Ecto neural progenitor cell (in vitro differentiated cells): Measurements from ENCODE around the gene KDELR3.

Experiments
- DNase-seq: peaks from one replicate; pipeline ENCODE4 v3.0.0-alpha.2; 2018; ENCODE audit warnings: low spot score

KDELR3 gene

GRCh38 chr22:38467904-38468442 lies at the start of gene KDELR3:
KDELR3 (plus strand) TSS chr22:38468096; CDS start chr22:38468234, 138 bp downstream.
- peak; percentile 63 for DNase-seq

GRCh38 chr22:38418589-38418988 lies 49.3 kb upstream of the KDELR3 start:
- no peak for DNase-seq

DNA sequence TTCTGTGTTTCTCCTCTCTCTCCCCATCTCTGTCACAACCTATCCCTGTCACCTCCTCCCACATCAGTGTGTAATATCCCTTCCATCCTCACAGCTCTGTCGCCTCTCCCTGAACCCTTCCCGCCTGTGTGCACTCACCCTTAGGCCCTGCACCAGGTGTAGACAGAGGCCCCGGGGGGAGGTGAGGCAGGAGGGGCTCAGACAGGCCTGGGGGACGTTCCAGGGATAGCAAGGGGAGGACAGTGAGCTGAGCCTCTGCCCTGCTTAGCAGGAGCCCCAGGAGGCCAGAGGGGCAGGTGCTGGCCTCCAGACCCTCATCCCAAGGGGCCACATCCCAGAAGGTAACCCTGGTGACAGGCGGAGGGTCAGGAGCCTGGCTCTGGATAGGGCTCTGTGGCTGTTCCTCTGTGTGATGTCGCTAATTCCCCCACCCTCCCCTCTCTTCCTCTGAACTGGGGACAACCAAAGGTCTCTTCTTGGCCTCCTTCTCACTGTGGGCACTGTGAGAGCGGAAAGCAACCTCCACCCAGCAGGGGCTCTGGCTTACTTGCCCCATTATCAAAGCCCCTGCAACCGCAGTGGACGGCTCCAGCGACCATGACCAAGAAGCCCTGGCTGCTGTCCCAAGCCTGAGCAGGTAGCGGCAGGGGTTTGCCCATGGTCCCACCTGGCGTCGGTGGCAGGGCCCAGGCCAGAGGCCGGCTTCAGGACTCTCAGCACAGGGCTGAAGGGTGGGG lies 48.6 kb upstream of the KDELR3 start:
- DNase-seq: no peak

DNA sequence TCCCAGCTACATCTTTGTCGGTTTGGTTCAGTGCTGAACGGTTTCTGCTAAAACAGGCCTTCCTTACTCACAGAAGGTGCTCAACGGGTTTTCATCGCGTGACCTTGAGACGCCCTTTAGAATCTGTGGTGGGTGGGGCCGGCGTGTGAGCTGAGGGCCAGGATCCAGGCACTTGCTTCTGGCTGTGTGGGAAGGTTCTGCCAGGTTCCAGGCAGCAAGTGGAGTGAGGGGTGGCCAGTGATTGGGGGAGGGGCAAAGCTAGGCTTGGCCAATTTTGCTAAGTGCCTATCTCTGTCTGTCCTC lies 48.1 kb upstream of the KDELR3 start:
- no peak for DNase-seq

GRCh38 chr22:38420734-38421133 lies 47.2 kb upstream of the KDELR3 start:
- no peak for DNase-seq

- DNase-seq: no peak
Measured at GRCh38 chr22:38422611-38423511, 45.0 kb upstream of the KDELR3 start.

GRCh38 chr22:38423512-38424503 lies 44.1 kb upstream of the KDELR3 start:
- DNase-seq: no peak

- DNase-seq: no peak
Measured at GRCh38 chr22:38424525-38425080, 43.3 kb upstream of the KDELR3 start.

GRCh38 chr22:38426628-38427027 lies 41.3 kb upstream of the KDELR3 start:
- no peak for DNase-seq

DNA sequence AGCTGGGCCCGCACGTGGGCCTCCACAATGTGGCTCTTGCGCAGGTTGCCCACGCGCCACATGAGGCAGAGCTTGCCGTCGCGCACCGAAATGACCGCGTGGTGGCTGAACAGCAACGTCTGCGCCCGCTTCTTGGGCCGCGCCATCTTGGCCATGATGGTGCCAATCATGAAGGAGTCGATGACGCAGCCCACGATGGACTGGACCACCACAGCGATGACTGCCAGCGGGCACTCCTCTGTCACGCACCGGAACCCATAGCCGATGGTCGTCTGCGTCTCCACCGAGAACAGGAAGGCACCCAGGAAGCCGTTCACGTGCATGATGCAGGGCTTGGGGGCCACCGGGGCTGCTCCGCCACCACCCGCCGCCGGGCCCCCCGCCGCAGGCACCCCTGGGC lies 40.4 kb upstream of the KDELR3 start:
- DNase-seq: no peak

DNA sequence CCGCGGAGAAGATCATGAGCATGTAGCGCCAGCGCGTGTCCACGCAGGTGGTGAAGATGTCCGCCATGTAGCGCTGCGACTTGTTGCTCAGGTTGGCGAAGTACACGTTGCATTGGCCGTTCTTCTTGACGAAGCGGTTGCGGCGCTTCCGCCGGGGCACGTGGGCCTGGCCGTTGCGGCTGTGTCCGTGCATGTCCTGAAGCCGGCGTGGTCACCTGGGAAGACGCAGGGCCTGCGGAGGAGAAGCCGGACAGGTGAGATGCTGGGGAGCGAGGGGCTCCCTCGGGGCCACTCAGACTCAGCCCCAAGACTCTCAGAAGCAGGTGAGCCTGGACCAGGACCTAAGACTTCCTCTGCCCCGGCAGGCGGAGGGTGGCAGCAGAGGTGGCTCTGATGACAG lies 40.0 kb upstream of the KDELR3 start:
- DNase-seq: no peak

- DNase-seq: no peak
Measured at GRCh38 chr22:38428714-38429113, 39.2 kb upstream of the KDELR3 start.

DNA sequence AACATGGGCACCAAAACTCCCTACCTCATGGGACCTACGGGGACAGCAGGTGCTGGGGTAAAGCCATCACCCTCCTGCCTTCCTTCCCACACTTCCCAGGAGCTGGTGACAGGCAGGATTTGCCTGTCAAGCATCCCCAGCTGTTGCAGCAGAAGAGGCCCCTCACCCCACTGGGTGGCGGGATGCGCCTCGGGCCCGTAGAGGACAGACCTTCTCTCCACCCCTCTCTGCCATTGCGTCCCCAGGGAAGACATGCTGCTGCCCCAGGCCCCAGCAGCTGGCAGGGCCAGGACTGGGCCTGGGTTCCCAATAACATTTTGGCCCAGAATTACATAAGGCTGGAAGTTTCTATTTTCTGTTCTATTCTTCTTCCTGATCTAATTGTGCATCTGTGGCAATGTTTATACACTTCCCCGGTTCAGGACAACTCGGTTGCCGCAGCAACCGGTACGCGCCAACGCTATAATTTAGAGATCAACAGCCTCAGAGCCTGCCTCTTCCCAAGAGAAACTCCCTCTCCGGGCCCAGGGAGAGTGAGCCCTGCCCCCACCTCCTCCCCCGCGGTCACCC lies 38.3 kb upstream of the KDELR3 start:
- no peak for DNase-seq

GRCh38 chr22:38431266-38432010 lies 36.5 kb upstream of the KDELR3 start:
- DNase-seq: no peak

GRCh38 chr22:38432264-38432663 lies 35.6 kb upstream of the KDELR3 start:
- DNase-seq: no peak

DNA sequence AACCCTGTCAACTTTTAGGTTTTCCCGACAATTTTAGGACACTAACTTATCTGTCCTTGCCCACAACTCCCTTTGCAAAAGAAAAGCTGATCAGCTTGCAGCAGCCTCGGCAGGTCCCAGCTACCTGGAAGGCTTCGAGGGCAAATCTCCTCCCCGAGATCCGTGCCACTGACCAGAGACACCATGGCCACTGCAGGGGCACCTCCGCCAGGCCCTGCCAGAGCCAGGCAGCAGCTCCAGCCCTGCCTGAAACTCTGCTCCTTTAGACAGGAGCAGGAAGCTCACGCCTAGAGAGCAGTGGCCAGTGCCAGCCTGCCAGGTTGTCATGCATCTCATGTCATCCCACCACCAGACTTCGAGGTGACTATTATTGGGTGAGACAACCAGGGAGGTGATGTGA lies 34.0 kb upstream of the KDELR3 start:
- no peak for DNase-seq

- no peak for DNase-seq
Measured at GRCh38 chr22:38435010-38435409, 32.9 kb upstream of the KDELR3 start.

DNA sequence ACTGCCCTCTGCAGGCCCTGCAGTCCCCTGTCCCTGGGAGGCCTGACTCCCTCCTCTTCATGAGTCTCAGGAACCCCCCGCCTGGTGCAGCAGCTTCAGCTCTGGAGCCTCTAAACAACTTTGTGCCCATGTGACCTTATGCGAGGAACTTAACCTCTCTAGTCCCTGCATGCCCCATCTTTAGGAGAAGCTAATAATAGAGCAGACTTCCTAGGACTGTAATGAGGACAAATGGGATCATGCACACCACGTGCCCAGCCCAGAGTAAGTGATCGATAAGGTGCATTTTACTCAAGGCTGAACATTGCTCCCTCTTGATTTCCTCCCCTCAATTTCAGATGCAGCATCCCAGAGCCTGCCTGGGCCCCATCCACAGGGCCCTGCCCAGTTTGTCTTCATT lies 31.9 kb upstream of the KDELR3 start:
- no peak for DNase-seq

DNA sequence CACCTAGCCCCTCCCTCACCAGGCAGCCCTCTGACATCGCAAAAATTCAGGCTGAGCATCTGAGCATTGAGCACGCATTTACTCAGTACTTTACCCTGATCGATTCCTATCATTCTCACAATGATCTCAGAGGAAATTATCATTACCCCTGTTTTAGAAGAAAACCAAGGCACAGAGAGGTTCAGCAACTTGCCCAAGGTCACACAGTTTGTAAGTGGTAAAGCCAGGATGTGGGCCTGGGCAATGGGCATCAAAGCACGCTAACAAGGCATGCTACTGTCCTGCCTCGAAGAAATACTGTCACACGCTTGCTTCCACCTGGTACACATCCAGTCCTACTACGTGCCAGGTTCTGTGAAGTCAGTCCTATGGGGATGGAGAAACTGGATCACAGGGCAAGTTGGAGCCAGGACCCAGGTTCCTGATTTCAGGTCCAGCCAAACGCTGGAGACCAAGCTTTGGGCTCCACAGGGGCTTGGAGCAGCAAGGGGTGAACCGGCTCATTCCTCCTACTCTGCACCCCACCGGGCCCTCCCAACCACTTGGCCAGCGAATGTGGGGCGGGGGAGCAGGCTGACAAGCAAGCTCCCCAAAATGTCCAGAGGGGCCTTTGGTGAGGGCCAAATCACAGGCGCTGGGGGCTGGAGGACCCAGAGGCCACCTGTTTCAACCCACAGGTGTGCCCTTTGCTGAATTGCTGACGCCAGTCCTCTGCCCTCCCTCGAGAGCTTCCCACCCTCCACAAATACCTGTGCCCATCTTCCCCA lies 31.1 kb upstream of the KDELR3 start:
- DNase-seq: no peak

- DNase-seq: no peak
Measured at GRCh38 chr22:38437416-38437815, 30.5 kb upstream of the KDELR3 start.
